ENCODE data around the gene MEI4. TPM values are rescaled to one million over a fixed set of nuclear protein-coding genes. Genes with fewer than 3 reads are reported as not detected.

MEI4 gene
- total and polyA plus RNA-seq, 2 of the 8 experiments (the other 6 are each of a cell fraction or from before 2014, with no cell fraction given) = 0.05 to 0.24 TPM

DNA sequence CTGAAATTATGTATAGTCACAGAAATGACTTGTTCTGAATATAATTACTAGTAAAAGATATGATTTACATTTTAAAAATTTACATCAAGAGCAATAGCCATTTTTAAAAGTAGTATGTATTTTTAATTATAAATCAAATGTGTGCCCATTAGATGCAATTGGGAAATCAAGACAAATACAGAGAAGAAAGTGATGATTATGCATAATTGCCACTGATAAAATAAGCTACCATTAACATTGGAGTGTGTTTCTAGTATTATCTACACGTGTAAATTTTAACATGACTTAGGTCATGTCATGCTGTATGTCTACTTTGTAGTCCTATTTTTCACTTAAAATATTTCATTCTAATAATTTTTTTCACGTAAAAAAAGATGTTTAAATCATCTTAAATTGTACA lies 22.8 kb upstream of the MEI4 start:
- Histone ChIP-seq H3K9me3 (ENCODE audit: insufficient read depth in 2 of 2, low read depth in 1 of 2, low read length in 1 of 2) (no peaks in the 10 kb centered on the region), H2BK120ac (replicated peaks; ENCODE audit: low read depth, low read length) (no peak overlapping the region), H3K9ac (replicated peaks in 1 of 4; ENCODE audit: extremely low read depth in 1 of 4, low read depth in 3 of 4, low read length in 3 of 4) (no peak overlapping the region), H2AK5ac (ENCODE audit: low read depth, low read length) (no peak overlapping the region), H3K56ac (replicated peaks; ENCODE audit: insufficient read length, low read depth, low read length) (no peak overlapping the region), H3K27ac (ENCODE audit: low read depth, low read length) (no peak overlapping the region), H3K23me2 (ENCODE audit: low read depth, low read length) (no peaks in the 10 kb centered on the region), H4K8ac (ENCODE audit: extremely low read depth, insufficient read depth, low read length) (no peak overlapping the region), H3K14ac (ENCODE audit: insufficient read length) (no peak overlapping the region), H4K20me1 (replicated peaks in 1 of 2; ENCODE audit: control insufficient read depth in 1 of 2, insufficient read depth in 2 of 2, low read length in 2 of 2) (no peaks in the 10 kb centered on the region), H2BK12ac (ENCODE audit: low read depth, low read length) (no peak overlapping the region), H4K91ac (replicated peaks; ENCODE audit: insufficient read length, low read length) (no peak overlapping the region), H3K4me1 (replicated peaks in 1 of 4; ENCODE audit: control insufficient read depth in 3 of 4, insufficient read depth in 4 of 4, low read length in 3 of 4) (no peaks in the 10 kb centered on the region), H3K36me3 (ENCODE audit: control insufficient read depth in 2 of 4, insufficient read depth in 4 of 4, low read length in 3 of 4) (no peaks in the 10 kb centered on the region), H4K5ac (ENCODE audit: insufficient read length, low read depth, low read length) (no peak overlapping the region), H2BK15ac (ENCODE audit: low read length) (no peak overlapping the region), H3K4ac (replicated peaks; ENCODE audit: insufficient read length, low read depth, low read length) (no peak overlapping the region), H3K4me2 (ENCODE audit: insufficient read depth in 1 of 2, low read depth in 2 of 2, low read length in 2 of 2) (no peak overlapping the region), H3K27me3 (replicated peaks in 1 of 4; ENCODE audit: control insufficient read depth in 3 of 4, extremely low read depth in 1 of 4, insufficient read depth in 3 of 4, low read length in 3 of 4) (no peaks in the 10 kb centered on the region), H2BK20ac (ENCODE audit: low read length) (no peak overlapping the region), H3K79me1 (ENCODE audit: low read depth, low read length) (no peaks in the 10 kb centered on the region), H3K18ac (ENCODE audit: extremely low read depth, low read length) (no peak overlapping the region), H2BK5ac (ENCODE audit: low read depth, low read length) (no peak overlapping the region), H3K4me3 (ENCODE audit: extremely low read depth in 1 of 4, insufficient read depth in 2 of 4, low read depth in 3 of 4, low read length in 4 of 4) (no peak overlapping the region), H3K23ac (ENCODE audit: insufficient read length) (no peak overlapping the region), H2AFZ (ENCODE audit: low read length) (no peak overlapping the region), H3K79me2 (ENCODE audit: control insufficient read depth in 1 of 2, insufficient read depth in 2 of 2, low read length in 2 of 2) (no peaks in the 10 kb centered on the region)
- ChIA-PET CTCF (ENCODE audit: partially characterized antibody) (interaction anchor here (6.1 kb wide), 1 partner anchor 10 kb away, joined by 27 read pairs; no protein-coding TSS in a partner anchor), POLR2A (ENCODE audit: partially characterized antibody) (no interaction called here)
- WGBS, 2 experiments (ENCODE audit: extremely low coverage in 1 of 2, insufficient coverage in 1 of 2, insufficient read length in 1 of 2, insufficient replicate concordance in 2 of 2, low coverage in 1 of 2, low lambda C conversion rate in 2 of 2, missing lambda C conversion rate in 1 of 2) = 92% methylated on average over 2 of the region's 2 CpGs; no CpG with 5 or more reads in 1 of the 2 experiments
- no peak for FAIRE-seq
- no peak for DNase-seq (ENCODE audit: low read depth in 1 of 2, low spot score in 2 of 2)
- no peak for TF ChIP-seq GABPA (IDR thresholded peaks at IDR 0.05; ENCODE audit: borderline replicate concordance, insufficient read depth, low read length)
- TF ChIP-seq RBBP5 (IDR thresholded peaks at IDR 0.05; ENCODE audit: borderline replicate concordance, low read depth, low read length) = no peak
- no peak for TF ChIP-seq BRCA1 (IDR thresholded peaks at IDR 0.05; ENCODE audit: low read depth, low read length)
- no peak for TF ChIP-seq YY1 (IDR thresholded peaks at IDR 0.05; ENCODE audit: low read depth, low read length)
- no peak for TF ChIP-seq RAD21 (IDR thresholded peaks at IDR 0.05 in 1 of 2, conservative IDR thresholded peaks at IDR 0.05 in 1 of 2; ENCODE audit: low read depth in 2 of 2, low read length in 2 of 2)
- no peak for TF ChIP-seq CHD2 (IDR thresholded peaks at IDR 0.05; ENCODE audit: low read length)
- no peak for TF ChIP-seq HDAC6 (IDR thresholded peaks at IDR 0.05; ENCODE audit: low read depth, low read length)
- no peak for TF ChIP-seq TCF12 (IDR thresholded peaks at IDR 0.05; ENCODE audit: low read depth, low read length)
- TF ChIP-seq EP300 (IDR thresholded peaks at IDR 0.05; ENCODE audit: borderline replicate concordance in 1 of 2, low read depth in 2 of 2, low read length in 2 of 2) = no peak
- no peak for TF ChIP-seq SP2 (IDR thresholded peaks at IDR 0.05; ENCODE audit: low read length)
- TF ChIP-seq KDM5A (IDR thresholded peaks at IDR 0.05; ENCODE audit: low read length) = no peak
- TF ChIP-seq TBP (IDR thresholded peaks at IDR 0.05; ENCODE audit: low read depth, low read length) = no peak
- TF ChIP-seq SUZ12 (IDR thresholded peaks at IDR 0.05; ENCODE audit: low read length) = no peak

Measured in H1 (cell line).